Smooth muscle cell (in vitro differentiated cells): ENCODE measurements around the gene GMPR2. TPM values are rescaled to one million over a fixed set of nuclear protein-coding genes. Genes with fewer than 3 reads are reported as not detected.
A peak's percentile ranks its signal among the peaks of the same experiment; 100 is the strongest.

ENCODE experiments used
- DNase-seq: peaks from one replicate; lab custom pipeline; 2025; ENCODE audit not compliant: unreplicated experiment; lab: John Stamatoyannopoulos, UW
- H2AFZ ChIP-seq: fragments of 200-600 bp; sonication (generic); 2 replicates; pipeline ENCODE4 v1.6.0; 2016; ENCODE audit warnings: antibody characterized with exemption, low read depth, mild to moderate bottlenecking
- H3F3A ChIP-seq: fragments of 200-600 bp; sonication (generic); 2 replicates; pipeline ENCODE4 v1.6.0; 2017; ENCODE audit warnings: antibody characterized with exemption, low read depth
- H3K27ac ChIP-seq: fragments of 200-600 bp; sonication (generic); 2 replicates; pipeline ENCODE4 v1.5.1; 2016; ENCODE audit warnings: low read depth, mild to moderate bottlenecking
- H3K27me3 ChIP-seq: fragments of 200-600 bp; sonication (generic); 2 replicates; pipeline ENCODE4 v1.6.1; 2016; ENCODE audit warnings: low read depth, mild to moderate bottlenecking
- H3K36me3 ChIP-seq: fragments of 200-600 bp; sonication (generic); 2 replicates; pipeline ENCODE4 v1.5.1; 2016; ENCODE audit warnings: low read depth
- H3K4me1 ChIP-seq: fragments of 200-600 bp; sonication (generic); 2 replicates; pipeline ENCODE4 v1.5.1; 2016; ENCODE audit warnings: low read depth
- H3K4me2 ChIP-seq: fragments of 200-600 bp; sonication (generic); 2 replicates; pipeline ENCODE4 v1.6.0; 2016; ENCODE audit warnings: mild to moderate bottlenecking
- H3K4me3 ChIP-seq: fragments of 200-600 bp; sonication (generic); 2 replicates; pipeline ENCODE4 v1.5.1; 2016; ENCODE audit warnings: mild to moderate bottlenecking
- H3K79me2 ChIP-seq: fragments of 200-600 bp; sonication (generic); 2 replicates; pipeline ENCODE4 v1.6.0; 2016; ENCODE audit warnings: low read depth, mild to moderate bottlenecking
- H3K9ac ChIP-seq: fragments of 200-600 bp; sonication (generic); 2 replicates; pipeline ENCODE4 v1.6.0; 2016; ENCODE audit warnings: low read depth
- H3K9me3 ChIP-seq: fragments of 200-600 bp; sonication (generic); replicated peaks from 2 replicates; pipeline ENCODE4 v1.5.1; 2016; ENCODE audit warnings: low read depth
- H4K20me1 ChIP-seq: fragments of 200-600 bp; sonication (generic); 2 replicates; pipeline ENCODE4 v1.6.0; 2016; ENCODE audit warnings: low read depth
- CTCF ChIP-seq: fragments of 200-600 bp; sonication (generic); IDR thresholded peaks from 2 replicates; pipeline ENCODE4 v1.5.1; 2017; ENCODE audit warnings: borderline replicate concordance, mild to moderate bottlenecking, antibody characterized with exemption; ENCODE audit not compliant: insufficient read depth, poor library complexity, severe bottlenecking
- WGBS: methylation state at CpG from one replicate; pipeline ENCODE4 v1.1.7; 2016; ENCODE audit warnings: low lambda C conversion rate; 5-methylcytosine and 5-hydroxymethylcytosine counted together
- polyA plus RNA-seq: library from polyadenylated mRNA; unstranded; fragments of >200 nt; fragmentation: Nextera tagmentation; extraction: Ambion mirVana; gene quantifications from 2 replicates; pipeline ENCODE4 v1.2.1, GENCODE V29; 2016
- small RNA-seq: library from RNA; depleted of rRNA; stranded (forward); fragments of <200 nt; gene quantifications from one replicate; pipeline ENCODE3, GENCODE V24; 2014
- total RNA-seq: library from RNA; depleted of rRNA; stranded (reverse); fragments of >200 nt; gene quantifications from 2 replicates; pipeline ENCODE4 v1.2.3, GENCODE V29; 2014

GMPR2 gene
- total and polyA plus RNA-seq, 2 experiments from 2014 or later: 43.4 to 65.0 TPM

- no peak for TF ChIP-seq CTCF
- no peaks in the 10 kb centered on the region for H3F3A ChIP-seq
- no peaks in the 10 kb centered on the region for H3K79me2 ChIP-seq
- DNase-seq: no peak
- H3K4me3 ChIP-seq: no peak overlapping the region
- no peak overlapping the region for H2AFZ ChIP-seq
- no peaks in the 10 kb centered on the region for H3K4me1 ChIP-seq
- H3K4me2 ChIP-seq: no peak overlapping the region
- no peaks in the 10 kb centered on the region for H3K36me3 ChIP-seq
- H3K27me3 ChIP-seq: no peaks in the 10 kb centered on the region
- 93% methylated on average over 5 of the region's 5 CpGs for WGBS
- no peaks in the 10 kb centered on the region for H3K9me3 ChIP-seq
- H3K27ac ChIP-seq: no peak overlapping the region
- H3K9ac ChIP-seq: no peak overlapping the region
- no peaks in the 10 kb centered on the region for H4K20me1 ChIP-seq
These were observed 54.3 kb downstream of the GMPR2 start for GRCh38 chr14:24286996-24287395.

Small RNA genes within 50 kb of the gene (small RNA-seq; reads per million reads assigned to genes)
- 0.11 reads per million for gene AL136295.4
- gene CHMP4A: 0.87 reads per million, percentile 27 among the genes with 10 or more reads in this experiment
- gene MDP1: not detected

Other genes starting within 250 kb of the GMPR2 start
Only the 30 nearest of the 34 such genes appear.
- 0.04 TPM in 1 of 2 replicates, not detected in the other for gene CARMIL3, start 180.9 kb upstream of the GMPR2 start, total RNA-seq
- 0.11 TPM in 1 of 2 replicates, not detected in the other for gene CARMIL3, start 180.9 kb upstream of the GMPR2 start, polyA plus RNA-seq
- not detected in 2 replicates for gene CPNE6, start 161.4 kb upstream of the GMPR2 start, total RNA-seq
- gene CPNE6, start 161.4 kb upstream of the GMPR2 start, polyA plus RNA-seq: not detected in 2 replicates
- gene PCK2, start 138.6 kb upstream of the GMPR2 start, total RNA-seq: 21.5 and 25.6 TPM in 2 replicates
- gene PCK2, start 138.6 kb upstream of the GMPR2 start, polyA plus RNA-seq: 40.4 and 46.1 TPM in 2 replicates
- gene DCAF11, start 118.2 kb upstream of the GMPR2 start, total RNA-seq: 43.6 and 46.1 TPM in 2 replicates
- 31.8 and 39.3 TPM in 2 replicates for gene DCAF11, start 118.2 kb upstream of the GMPR2 start, polyA plus RNA-seq
- 0.18 and 1.9 TPM in 2 replicates for gene NRL, start 118.0 kb upstream of the GMPR2 start, total RNA-seq
- gene NRL, start 118.0 kb upstream of the GMPR2 start, polyA plus RNA-seq: 1.3 and 2.6 TPM in 2 replicates
- 2.7 TPM in 1 of 2 replicates, not detected in the other for gene FITM1, start 102.3 kb upstream of the GMPR2 start, total RNA-seq
- 0.31 and 1.1 TPM in 2 replicates for gene FITM1, start 102.3 kb upstream of the GMPR2 start, polyA plus RNA-seq
- 41.4 and 49.4 TPM in 2 replicates for gene PSME1, start 96.7 kb upstream of the GMPR2 start, total RNA-seq
- gene PSME1, start 96.7 kb upstream of the GMPR2 start, polyA plus RNA-seq: 94.1 and 114 TPM in 2 replicates
- gene EMC9, start 91.3 kb upstream of the GMPR2 start, total RNA-seq: 6.3 and 13.0 TPM in 2 replicates
- gene EMC9, start 91.3 kb upstream of the GMPR2 start, polyA plus RNA-seq: 11.9 and 16.9 TPM in 2 replicates
- gene PSME2, start 86.3 kb upstream of the GMPR2 start, total RNA-seq: 40.7 and 53.2 TPM in 2 replicates
- gene PSME2, start 86.3 kb upstream of the GMPR2 start, polyA plus RNA-seq: 164 and 166 TPM in 2 replicates
- gene RNF31, start 85.4 kb upstream of the GMPR2 start, total RNA-seq: 39.3 and 74.8 TPM in 2 replicates
- gene RNF31, start 85.4 kb upstream of the GMPR2 start, polyA plus RNA-seq: 23.3 and 25.4 TPM in 2 replicates
- 38.2 and 42.7 TPM in 2 replicates for gene IRF9, start 71.7 kb upstream of the GMPR2 start, total RNA-seq
- gene IRF9, start 71.7 kb upstream of the GMPR2 start, polyA plus RNA-seq: 42.0 and 58.3 TPM in 2 replicates
- gene REC8, start 60.8 kb upstream of the GMPR2 start, total RNA-seq: 5.7 and 9.3 TPM in 2 replicates
- 16.8 and 26.7 TPM in 2 replicates for gene REC8, start 60.8 kb upstream of the GMPR2 start, polyA plus RNA-seq
- 14.7 and 82.6 TPM in 2 replicates for gene IPO4, start 44.1 kb upstream of the GMPR2 start, total RNA-seq
- 20.5 and 26.6 TPM in 2 replicates for gene IPO4, start 44.1 kb upstream of the GMPR2 start, polyA plus RNA-seq
- gene TM9SF1, start 37.5 kb upstream of the GMPR2 start, total RNA-seq: 66.6 and 72.1 TPM in 2 replicates
- gene TM9SF1, start 37.5 kb upstream of the GMPR2 start, polyA plus RNA-seq: 86.5 and 95.8 TPM in 2 replicates
- 0.85 TPM in 1 of 2 replicates, not detected in the other for gene TSSK4, start 27.2 kb upstream of the GMPR2 start, total RNA-seq
- gene TSSK4, start 27.2 kb upstream of the GMPR2 start, polyA plus RNA-seq: 0.89 and 1.3 TPM in 2 replicates
- gene CHMP4A, start 19.4 kb upstream of the GMPR2 start, total RNA-seq: 29.7 and 32.5 TPM in 2 replicates
- 46.8 and 63.9 TPM in 2 replicates for gene CHMP4A, start 19.4 kb upstream of the GMPR2 start, polyA plus RNA-seq
- 31.0 and 33.0 TPM in 2 replicates for gene MDP1, start 16.9 kb upstream of the GMPR2 start, total RNA-seq
- gene MDP1, start 16.9 kb upstream of the GMPR2 start, polyA plus RNA-seq: 36.8 and 42.3 TPM in 2 replicates
- gene NEDD8, start 562 bp upstream of the GMPR2 start, total RNA-seq: 209 and 211 TPM in 2 replicates
- 375 and 432 TPM in 2 replicates for gene NEDD8, start 562 bp upstream of the GMPR2 start, polyA plus RNA-seq
- gene TINF2, start 9.7 kb downstream of the GMPR2 start, total RNA-seq: 27.9 and 38.8 TPM in 2 replicates
- 43.6 and 52.5 TPM in 2 replicates for gene TINF2, start 9.7 kb downstream of the GMPR2 start, polyA plus RNA-seq
- 4.1 and 13.6 TPM in 2 replicates for gene TGM1, start 30.2 kb downstream of the GMPR2 start, total RNA-seq
- 1.6 and 7.7 TPM in 2 replicates for gene TGM1, start 30.2 kb downstream of the GMPR2 start, polyA plus RNA-seq
- 15.4 and 18.5 TPM in 2 replicates for gene RABGGTA, start 38.7 kb downstream of the GMPR2 start, total RNA-seq
- 33.4 and 38.2 TPM in 2 replicates for gene RABGGTA, start 38.7 kb downstream of the GMPR2 start, polyA plus RNA-seq
- gene DHRS1, start 66.9 kb downstream of the GMPR2 start, total RNA-seq: 22.5 and 23.3 TPM in 2 replicates
- gene DHRS1, start 66.9 kb downstream of the GMPR2 start, polyA plus RNA-seq: 25.2 and 27.4 TPM in 2 replicates
- 9.3 and 11.2 TPM in 2 replicates for gene NOP9, start 66.9 kb downstream of the GMPR2 start, total RNA-seq
- gene NOP9, start 66.9 kb downstream of the GMPR2 start, polyA plus RNA-seq: 2.7 and 3.3 TPM in 2 replicates
- not detected in 2 replicates for gene CIDEB, start 75.0 kb downstream of the GMPR2 start, total RNA-seq
- gene CIDEB, start 75.0 kb downstream of the GMPR2 start, polyA plus RNA-seq: 0.58 TPM in 1 of 2 replicates, not detected in the other
- 2.8 and 6.9 TPM in 2 replicates for gene LTB4R2, start 77.2 kb downstream of the GMPR2 start, total RNA-seq
- gene LTB4R2, start 77.2 kb downstream of the GMPR2 start, polyA plus RNA-seq: 0.70 and 2.4 TPM in 2 replicates
- gene LTB4R, start 78.6 kb downstream of the GMPR2 start, total RNA-seq: 2.7 and 2.8 TPM in 2 replicates
- gene LTB4R, start 78.6 kb downstream of the GMPR2 start, polyA plus RNA-seq: 1.6 and 3.2 TPM in 2 replicates
- 0.13 and 0.45 TPM in 2 replicates for gene ADCY4, start 102.1 kb downstream of the GMPR2 start, total RNA-seq
- gene ADCY4, start 102.1 kb downstream of the GMPR2 start, polyA plus RNA-seq: 0.66 TPM in 1 of 2 replicates, not detected in the other
- gene RIPK3, start 107.1 kb downstream of the GMPR2 start, total RNA-seq: 1.3 and 1.6 TPM in 2 replicates
- gene RIPK3, start 107.1 kb downstream of the GMPR2 start, polyA plus RNA-seq: 1.2 TPM in 1 of 2 replicates, not detected in the other
- gene NFATC4, start 135.3 kb downstream of the GMPR2 start, total RNA-seq: 40.1 and 44.6 TPM in 2 replicates
- 84.7 and 93.3 TPM in 2 replicates for gene NFATC4, start 135.3 kb downstream of the GMPR2 start, polyA plus RNA-seq
- 38.0 and 41.1 TPM in 2 replicates for gene NYNRIN, start 166.1 kb downstream of the GMPR2 start, total RNA-seq
- gene NYNRIN, start 166.1 kb downstream of the GMPR2 start, polyA plus RNA-seq: 29.5 and 30.3 TPM in 2 replicates